Endodermal cell (in vitro differentiated cells): ENCODE data around the gene ST8SIA5. TPM values are rescaled to one million over a fixed set of nuclear protein-coding genes. Genes with fewer than 3 reads are reported as not detected.

Source experiments
- DNase-seq: peaks from one replicate; pipeline ENCODE4 v3.0.0-alpha.2; 2017
- H3K27ac ChIP-seq: 2 replicates; pipeline ENCODE4 v1.5.1; 2013; ENCODE audit warnings: mild to moderate bottlenecking, low read depth, low read length, moderate library complexity
- H3K27me3 ChIP-seq: 2 replicates; pipeline ENCODE4 v1.6.1; 2013; ENCODE audit warnings: mild to moderate bottlenecking, low read length, moderate library complexity; ENCODE audit not compliant: insufficient read depth, control insufficient read depth, poor library complexity, severe bottlenecking
- H3K36me3 ChIP-seq: 2 replicates; pipeline ENCODE4 v1.7.0; 2013; ENCODE audit warnings: mild to moderate bottlenecking, low read length, moderate library complexity; ENCODE audit not compliant: control insufficient read depth, insufficient read depth
- H3K4me1 ChIP-seq: one replicate; pipeline ENCODE4 v1.7.0; 2013; ENCODE audit warnings: low read length; ENCODE audit not compliant: control insufficient read depth, insufficient read depth
- H3K4me3 ChIP-seq: 2 replicates; pipeline ENCODE4 v1.5.1; 2013; ENCODE audit warnings: mild to moderate bottlenecking, low read length, moderate library complexity
- H3K9ac ChIP-seq: 2 replicates; pipeline ENCODE4 v1.6.1; 2013; ENCODE audit warnings: mild to moderate bottlenecking, low read length, moderate library complexity; ENCODE audit not compliant: poor library complexity, severe bottlenecking; ENCODE audit errors: extremely low read depth
- H3K9me3 ChIP-seq: 2 replicates; pipeline ENCODE4 v1.6.1; 2013; ENCODE audit warnings: mild to moderate bottlenecking, low read length, moderate library complexity; ENCODE audit not compliant: control insufficient read depth
- H3K27ac Mint-ChIP-seq: 2 replicates; pipeline ENCODE4 v1.8.0; 2020; ENCODE audit warnings: mixed read lengths
- H3K27me3 Mint-ChIP-seq: 2 replicates; pipeline ENCODE4 v1.8.0; 2021; ENCODE audit warnings: mild to moderate bottlenecking, mixed read lengths; ENCODE audit not compliant: insufficient read depth
- H3K36me3 Mint-ChIP-seq: 2 replicates; pipeline ENCODE4 v1.8.0; 2020; ENCODE audit warnings: low read depth, mixed read lengths
- H3K4me1 Mint-ChIP-seq: 2 replicates; pipeline ENCODE4 v1.8.0; 2020; ENCODE audit warnings: mixed read lengths
- H3K4me3 Mint-ChIP-seq: 2 replicates; pipeline ENCODE4 v1.8.0; 2020; ENCODE audit warnings: mild to moderate bottlenecking, moderate library complexity, mixed read lengths
- H3K9me3 Mint-ChIP-seq: 2 replicates; pipeline ENCODE4 v1.8.0; 2020; ENCODE audit warnings: mild to moderate bottlenecking, mixed read lengths
- CTCF ChIP-seq: fragments of 200-600 bp; sonication (generic); conservative IDR thresholded peaks from 2 replicates; pipeline ENCODE4 v1.5.0; 2021; ENCODE audit warnings: antibody characterized with exemption, mild to moderate bottlenecking
- WGBS, 2 experiments: methylation state at CpG; one replicate each; pipeline versions ENCODE4 v1.1.5 to v1.1.7; 2013; ENCODE audit warnings: missing lambda C conversion rate in 2 of 2, mixed read lengths in 1 of 2; ENCODE audit not compliant: insufficient coverage in 1 of 2, insufficient read length in 1 of 2; 5-methylcytosine and 5-hydroxymethylcytosine counted together
- total RNA-seq, 2 donors: library from RNA; stranded (reverse); fragmentation: NEBNext Ultra II Directional in 1 of 2; extraction: Animal tissue kit (Norgen Biotek cat#: 25700) in 1 of 2; gene quantifications; 2 replicates in 1 of 2; 3 replicates in 1 of 2; pipeline ENCODE4 v1.2.1, GENCODE V29; 2021

The ST8SIA5 gene
- total RNA-seq, 2 donors from 2014 or later: 0.24 to 0.73 TPM

- H3K27me3 ChIP-seq: peaks cover 4% of the 10 kb centered on the region
- 84 to 100% methylated on average over 1 to 3 of the region's 3 CpGs for WGBS, 2 experiments
- H3K4me3 ChIP-seq: no peak overlapping the region
- TF ChIP-seq CTCF: no peak
- no peaks in the 10 kb centered on the region for H3K9me3 ChIP-seq
- H3K27ac ChIP-seq: no peak overlapping the region
- Mint-ChIP-seq H3K4me3 (no peak overlapping the region), H3K9me3 (no peaks in the 10 kb centered on the region), H3K4me1 (peaks cover 2% of the 10 kb centered on the region), H3K27me3 (no peaks in the 10 kb centered on the region), H3K27ac (no peak overlapping the region), H3K36me3 (peaks cover 3% of the 10 kb centered on the region)
- no peaks in the 10 kb centered on the region for H3K36me3 ChIP-seq
- DNase-seq: no peak
- H3K4me1 ChIP-seq: no peaks in the 10 kb centered on the region
- H3K9ac ChIP-seq: no peak overlapping the region
Measured at GRCh38 chr18:46630991-46631390, 125.9 kb downstream of the ST8SIA5 start.

- H3K4me1 Mint-ChIP-seq: peaks cover 2% of the 10 kb centered on the region
- Histone ChIP-seq H3K4me3 (no peak overlapping the region), H3K27me3 (peaks cover 4% of the 10 kb centered on the region), H3K36me3 (no peaks in the 10 kb centered on the region), H3K27ac (no peak overlapping the region), H3K9me3 (no peaks in the 10 kb centered on the region), H3K4me1 (no peaks in the 10 kb centered on the region), H3K9ac (no peak overlapping the region)
- no peak overlapping the region for H3K4me3 Mint-ChIP-seq
- WGBS, 2 experiments: 90 to 100% methylated on average over 2 to 4 of the region's 4 CpGs
- no peaks in the 10 kb centered on the region for H3K9me3 Mint-ChIP-seq
- peaks cover 3% of the 10 kb centered on the region for H3K36me3 Mint-ChIP-seq
- no peak for DNase-seq
- peaks cover under 1% of the 10 kb centered on the region for H3K27me3 Mint-ChIP-seq
- no peak for TF ChIP-seq CTCF
- H3K27ac Mint-ChIP-seq: no peak overlapping the region
Measured at GRCh38 chr18:46630160-46630559, 126.7 kb downstream of the ST8SIA5 start.

GRCh38 chr18:46629361-46629760 is 127.5 kb downstream of the ST8SIA5 start:
- H3K9me3 ChIP-seq: no peaks in the 10 kb centered on the region
- Mint-ChIP-seq H3K4me1 (peaks cover 2% of the 10 kb centered on the region), H3K27ac (no peak overlapping the region), H3K27me3 (peaks cover 2% of the 10 kb centered on the region), H3K9me3 (no peaks in the 10 kb centered on the region), H3K36me3 (peaks cover 3% of the 10 kb centered on the region), H3K4me3 (no peak overlapping the region)
- peaks cover 4% of the 10 kb centered on the region for H3K27me3 ChIP-seq
- no peak overlapping the region for H3K4me3 ChIP-seq
- no peak overlapping the region for H3K9ac ChIP-seq
- no peaks in the 10 kb centered on the region for H3K36me3 ChIP-seq
- no peaks in the 10 kb centered on the region for H3K4me1 ChIP-seq
- WGBS, 2 experiments: 92 to 100% methylated on average over 1 to 5 of the region's 5 CpGs
- H3K27ac ChIP-seq: no peak overlapping the region
- no peak for DNase-seq
- TF ChIP-seq CTCF: no peak
